ENCODE results near the gene LRRC45.
"Not testable (repeated sequence)": the region's sequence is repeated elsewhere in the genome, so short reads cannot be mapped to it uniquely, and the experiment has no call there.

Gene LRRC45

GRCh38 chr17:82022981-82023446 is at the start of gene LRRC45:
LRRC45 (plus strand) TSS chr17:82023305; CDS start chr17:82023644, 339 bp downstream.
- peak; percentile 100 for DNase-seq (ENCODE audit: low spot score)

GRCh38 chr17:81973432-81973831 is 49.7 kb upstream of the LRRC45 start:
- no peak for DNase-seq (ENCODE audit: low spot score)

- DNase-seq (ENCODE audit: low spot score) = no peak
Measured at GRCh38 chr17:81976332-81977210, 46.5 kb upstream of the LRRC45 start.

- peak; percentile 92 for DNase-seq (ENCODE audit: low spot score)
Measured at GRCh38 chr17:81977211-81977808, 45.8 kb upstream of the LRRC45 start, which contains the start of gene ASPSCR1. ASPSCR1 (plus strand) TSS chr17:81977629; CDS start chr17:81977647, 18 bp downstream.

- DNase-seq (ENCODE audit: low spot score) = no peak
Measured at GRCh38 chr17:81978524-81979298, 44.4 kb upstream of the LRRC45 start.

- no peak for DNase-seq (ENCODE audit: low spot score)
Measured at GRCh38 chr17:81980122-81980521, 43.0 kb upstream of the LRRC45 start.

GRCh38 chr17:81980707-81981343 is 42.3 kb upstream of the LRRC45 start:
- no peak for DNase-seq (ENCODE audit: low spot score)

- not testable (repeated sequence) for DNase-seq (ENCODE audit: low spot score)
Measured at GRCh38 chr17:81981511-81981910, 41.6 kb upstream of the LRRC45 start.

- DNase-seq (ENCODE audit: low spot score) = no peak
Measured at GRCh38 chr17:81983011-81983638, 40.0 kb upstream of the LRRC45 start.

- DNase-seq (ENCODE audit: low spot score) = no peak
Measured at GRCh38 chr17:81983639-81984373, 39.3 kb upstream of the LRRC45 start.

- DNase-seq (ENCODE audit: low spot score) = no peak
Measured at GRCh38 chr17:81984773-81985410, 38.2 kb upstream of the LRRC45 start.

- DNase-seq (ENCODE audit: low spot score) = no peak
Measured at GRCh38 chr17:81986606-81987005, 36.5 kb upstream of the LRRC45 start.

GRCh38 chr17:81987161-81987770 is 35.8 kb upstream of the LRRC45 start:
- no peak for DNase-seq (ENCODE audit: low spot score)

- no peak for DNase-seq (ENCODE audit: low spot score)
Measured at GRCh38 chr17:81990836-81991683, 32.0 kb upstream of the LRRC45 start.

- peak; percentile 61 for DNase-seq (ENCODE audit: low spot score)
Measured at GRCh38 chr17:81991684-81992305, 31.3 kb upstream of the LRRC45 start.

- DNase-seq (ENCODE audit: low spot score) = no peak
Measured at GRCh38 chr17:81992306-81993102, 30.6 kb upstream of the LRRC45 start.
